NCI-H82 treated with DMSO at 0.1 percent for 48 hours (cell line): Measurements from ENCODE around the gene MEIOSIN.
"Not testable (repeated sequence)": the region's sequence is repeated elsewhere in the genome, so short reads cannot be mapped to it uniquely, and the experiment has no call there.

Experiments
- DNase-seq: peaks from one replicate; lab custom pipeline; 2025; ENCODE audit not compliant: unreplicated experiment; lab: John Stamatoyannopoulos, UW

The MEIOSIN gene

GRCh38 chr19:45733160-45733810 lies at the start of gene MEIOSIN:
TSS of gene MEIOSIN (plus strand) at chr19:45733439. CDS start at chr19:45735377, 1,938 bp downstream.
- DNase-seq: no peak

- not testable (repeated sequence) for DNase-seq
Measured at GRCh38 chr19:45685045-45685444, 48.2 kb upstream of the MEIOSIN start.

GRCh38 chr19:45687599-45687998 lies 45.6 kb upstream of the MEIOSIN start:
- DNase-seq: no peak

- peak; percentile 90 for DNase-seq
Measured at GRCh38 chr19:45691516-45692186, 41.6 kb upstream of the MEIOSIN start, which contains the start of gene SNRPD2. TSS of gene SNRPD2 (minus strand) at chr19:45691953. CDS start at chr19:45691888, 65 bp downstream.

GRCh38 chr19:45692187-45693105 lies 40.8 kb upstream of the MEIOSIN start, which contains the start of gene QPCTL:
TSS of gene QPCTL (plus strand) at chr19:45692666. CDS start at chr19:45692704, 38 bp downstream.
- peak; percentile 99 for DNase-seq

GRCh38 chr19:45693106-45693788 lies 40.0 kb upstream of the MEIOSIN start:
- DNase-seq: peak; percentile 37

GRCh38 chr19:45701676-45702075 lies 31.6 kb upstream of the MEIOSIN start:
- no peak for DNase-seq

GRCh38 chr19:45705115-45705514 lies 28.1 kb upstream of the MEIOSIN start:
- no peak for DNase-seq

GRCh38 chr19:45705710-45706415 lies 27.4 kb upstream of the MEIOSIN start:
- no peak for DNase-seq

GRCh38 chr19:45710356-45711130 lies 22.7 kb upstream of the MEIOSIN start:
- no peak for DNase-seq

- no peak for DNase-seq
Measured at GRCh38 chr19:45711851-45712698, 21.2 kb upstream of the MEIOSIN start.

- DNase-seq: no peak
Measured at GRCh38 chr19:45712699-45713067, 20.6 kb upstream of the MEIOSIN start.

- no peak for DNase-seq
Measured at GRCh38 chr19:45713141-45713540, 20.1 kb upstream of the MEIOSIN start.

- no peak for DNase-seq
Measured at GRCh38 chr19:45715139-45715538, 18.1 kb upstream of the MEIOSIN start.

GRCh38 chr19:45716359-45717130 lies 16.7 kb upstream of the MEIOSIN start:
- DNase-seq: no peak

GRCh38 chr19:45717131-45717982 lies 15.9 kb upstream of the MEIOSIN start:
- DNase-seq: peak; percentile 99
